PC-3 (cell line): ENCODE results near the gene SEMA6B. TPM values are rescaled to one million over a fixed set of nuclear protein-coding genes. Genes with fewer than 3 reads are reported as not detected.

Experiments used
- ATAC-seq: fragments of 200-7000 bp; cut with Tn5 transposase; 2 replicates; pipeline ENCODE4 v1.9.1; 2020; ENCODE audit warnings: mild to moderate bottlenecking, moderate library complexity
- BruUV-seq: library from RNA; stranded (reverse); fragments of 400-500 nt; replicated peaks from 2 replicates; lab custom pipeline; 2021; lab: Mats Ljungman, UMichigan
- CTCF ChIA-PET: fragments of 300-600 bp; sonication (Branson Sonifier 250); formaldehyde crosslinking; loops from one replicate; lab custom pipeline; 2022; ENCODE audit warnings: antibody characterized with exemption; lab: Charles Lee
- POLR2A ChIA-PET: fragments of 300-600 bp; sonication (Branson Sonifier 250); formaldehyde crosslinking; loops from one replicate; lab custom pipeline; 2022; ENCODE audit warnings: antibody characterized with exemption; ENCODE audit not compliant: unreplicated experiment; lab: Charles Lee
- DNase-seq: peaks from one replicate; pipeline ENCODE4 v3.0.0-alpha.2; 2015
- H2AFZ ChIP-seq: fragments of 300-600 bp; sonication (generic); 2 replicates; pipeline ENCODE4 v1.6.0; 2016; ENCODE audit warnings: antibody characterized with exemption, low read length
- H3F3A ChIP-seq: fragments of 300-600 bp; sonication (generic); one replicate; pipeline ENCODE4 v1.6.0; 2017; ENCODE audit warnings: antibody characterized with exemption, low read length, control low read depth, mild to moderate bottlenecking; ENCODE audit not compliant: unreplicated experiment
- H3K27ac ChIP-seq: fragments of 300-600 bp; sonication (generic); 2 replicates; pipeline ENCODE4 v1.5.1; 2016; ENCODE audit warnings: mild to moderate bottlenecking, low read length
- H3K27me3 ChIP-seq: fragments of 300-600 bp; sonication (generic); 2 replicates; pipeline ENCODE4 v1.6.1; 2016; ENCODE audit warnings: low read length, mixed read lengths
- H3K36me3 ChIP-seq: fragments of 300-600 bp; sonication (generic); 2 replicates; pipeline ENCODE4 v1.6.1; 2016; ENCODE audit warnings: low read depth, mixed run types, low read length, mixed read lengths
- H3K4me1 ChIP-seq: fragments of 300-600 bp; sonication (generic); 2 replicates; pipeline ENCODE4 v1.5.1; 2016; ENCODE audit warnings: low read length; ENCODE audit not compliant: insufficient read depth
- H3K4me2 ChIP-seq: fragments of 300-600 bp; sonication (generic); 2 replicates; pipeline ENCODE4 v1.6.0; 2016; ENCODE audit warnings: low read length
- H3K4me3 ChIP-seq: fragments of 300-600 bp; sonication (generic); 2 replicates; pipeline ENCODE4 v1.5.1; 2016; ENCODE audit warnings: mild to moderate bottlenecking, low read length, mixed read lengths
- H3K79me2 ChIP-seq: fragments of 300-600 bp; sonication (generic); 2 replicates; pipeline ENCODE4 v1.6.1; 2017; ENCODE audit warnings: low read length, mixed read lengths
- H3K9ac ChIP-seq: fragments of 300-600 bp; sonication (generic); 2 replicates; pipeline ENCODE4 v1.6.0; 2016; ENCODE audit warnings: mild to moderate bottlenecking, low read length
- H3K9me2 ChIP-seq: fragments of 300-600 bp; sonication (generic); replicated peaks from 2 replicates; pipeline ENCODE4 v1.6.1; 2016; ENCODE audit warnings: mixed run types, low read length, mixed read lengths
- H3K9me3 ChIP-seq: fragments of 300-600 bp; sonication (generic); 2 replicates; pipeline ENCODE4 v1.6.1; 2016; ENCODE audit warnings: low read length, mixed read lengths
- H4K20me1 ChIP-seq: fragments of 300-600 bp; sonication (generic); 2 replicates; pipeline ENCODE4 v1.6.1; 2016; ENCODE audit warnings: low read length, mixed read lengths
- CTCF ChIP-seq: fragments of 300-600 bp; sonication (generic); conservative IDR thresholded peaks from 2 replicates; pipeline ENCODE4 v1.5.1; 2017; ENCODE audit warnings: antibody characterized with exemption, low read depth, mild to moderate bottlenecking, low read length
- EZH2 ChIP-seq: fragments of 300-600 bp; sonication (generic); IDR thresholded peaks from one replicate; pipeline ENCODE4 v1.6.1; 2017; ENCODE audit warnings: antibody characterized with exemption, mild to moderate bottlenecking, low read length; ENCODE audit not compliant: unreplicated experiment
- EZH2phosphoT487 ChIP-seq: fragments of 300-600 bp; sonication (generic); IDR thresholded peaks from 2 replicates; pipeline ENCODE4 v1.6.1; 2018; ENCODE audit warnings: mild to moderate bottlenecking, antibody characterized with exemption, low read length, borderline replicate concordance
- intact Hi-C: fragments of 100-400 bp; cut with micrococcal nuclease; formaldehyde crosslinking; loops from 2 replicates; pipeline ENCODE4 v1.9.0; 2023
- total RNA-seq: library from RNA; depleted of rRNA; stranded (reverse); fragments of >200 nt; gene quantifications from 2 replicates; pipeline ENCODE4 v1.2.3, GENCODE V29; 2014

The SEMA6B gene
- total RNA-seq, 1 experiment from 2014 or later, result 9.0 TPM

GRCh38 chr19:4552525-4552819, 7.0 kb downstream of the SEMA6B start:
- Histone ChIP-seq H3K79me2 (no peaks in the 10 kb centered on the region), H3K4me1 (0 out of 2 replicates have a peak, but pooled peaks cover 5% of the 10 kb centered on the region), H3K27me3 (peaks cover 10% of the 10 kb centered on the region; the same call in 1 of the 2 replicates), H3F3A (no peaks in the 10 kb centered on the region), H3K4me3 (no peak overlapping the region), H3K9me2 (no peaks in the 10 kb centered on the region), H3K9ac (no peak overlapping the region), H3K36me3 (no peaks in the 10 kb centered on the region), H3K4me2 (no peak overlapping the region), H3K27ac (no peak overlapping the region), H4K20me1 (no peaks in the 10 kb centered on the region), H3K9me3 (no peaks in the 10 kb centered on the region), H2AFZ (no peak overlapping the region)
- intact Hi-C loops, result no loop called here
- ATAC-seq (no peak), DNase-seq (no peak)
- CTCF ChIA-PET, result no interaction called here
- POLR2A ChIA-PET, result no interaction called here
- no TSS peak for BruUV-seq
- no peak for TF ChIP-seq CTCF
- no peak for TF ChIP-seq EZH2phosphoT487
- TF ChIP-seq EZH2, result no peak

GRCh38 chr19:4550479-4551050, 8.9 kb downstream of the SEMA6B start:
- intact Hi-C loops, result no loop called here
- no peaks in the 10 kb centered on the region for H3K4me1 ChIP-seq
- H3K27ac ChIP-seq, result no peak overlapping the region
- H3K9me2 ChIP-seq, result no peaks in the 10 kb centered on the region
- H3K4me3 ChIP-seq, result no peak overlapping the region
- DNase-seq (no peak), ATAC-seq (no peak)
- no peak overlapping the region for H3K9ac ChIP-seq
- TF ChIP-seq EZH2phosphoT487, result no peak
- TF ChIP-seq CTCF, result no peak
- TF ChIP-seq EZH2, result no peak
- H2AFZ ChIP-seq, result no peak overlapping the region
- no peaks in the 10 kb centered on the region for H3K79me2 ChIP-seq
- no peak overlapping the region for H3K4me2 ChIP-seq
- no peaks in the 10 kb centered on the region for H4K20me1 ChIP-seq
- CTCF ChIA-PET, result no interaction called here
- peaks cover 10% of the 10 kb centered on the region; the same call in 1 of the 2 replicates for H3K27me3 ChIP-seq
- H3F3A ChIP-seq, result no peaks in the 10 kb centered on the region
- H3K9me3 ChIP-seq, result no peaks in the 10 kb centered on the region
- BruUV-seq, result no TSS peak
- POLR2A ChIA-PET, result no interaction called here
- no peaks in the 10 kb centered on the region for H3K36me3 ChIP-seq

- Histone ChIP-seq H3K79me2 (no peaks in the 10 kb centered on the region), H3K36me3 (no peaks in the 10 kb centered on the region), H2AFZ (no peak overlapping the region), H3K4me3 (no peak overlapping the region), H3K27me3 (peaks cover 10% of the 10 kb centered on the region; the same call in 1 of the 2 replicates), H3K4me2 (no peak overlapping the region), H3K9ac (no peak overlapping the region), H3K27ac (no peak overlapping the region), H3K9me3 (no peaks in the 10 kb centered on the region), H4K20me1 (no peaks in the 10 kb centered on the region), H3F3A (no peaks in the 10 kb centered on the region), H3K9me2 (no peaks in the 10 kb centered on the region), H3K4me1 (no peaks in the 10 kb centered on the region)
- intact Hi-C loops, result no loop called here
- TF ChIP-seq EZH2, result no peak
- no peak for TF ChIP-seq CTCF
- TF ChIP-seq EZH2phosphoT487, result no peak
- no peak for DNase-seq
- CTCF ChIA-PET, result no interaction called here
- POLR2A ChIA-PET, result no interaction called here
- ATAC-seq, result no peak
- no TSS peak for BruUV-seq
Observed at GRCh38 chr19:4550018-4550417, 9.5 kb downstream of the SEMA6B start.
